Fibroblast of peridontal ligament (primary cell): ENCODE data around the gene TNNI3.
A peak's percentile ranks its signal among the peaks of the same experiment; 100 is the strongest.
"Not testable (repeated sequence)": the region's sequence is repeated elsewhere in the genome, so short reads cannot be mapped to it uniquely, and the experiment has no call there.

ENCODE experiments used
- DNase-seq: peaks from one replicate; pipeline ENCODE4 v3.0.0-alpha.2; 2010; ENCODE audit errors: extremely low read depth

The TNNI3 gene

DNA sequence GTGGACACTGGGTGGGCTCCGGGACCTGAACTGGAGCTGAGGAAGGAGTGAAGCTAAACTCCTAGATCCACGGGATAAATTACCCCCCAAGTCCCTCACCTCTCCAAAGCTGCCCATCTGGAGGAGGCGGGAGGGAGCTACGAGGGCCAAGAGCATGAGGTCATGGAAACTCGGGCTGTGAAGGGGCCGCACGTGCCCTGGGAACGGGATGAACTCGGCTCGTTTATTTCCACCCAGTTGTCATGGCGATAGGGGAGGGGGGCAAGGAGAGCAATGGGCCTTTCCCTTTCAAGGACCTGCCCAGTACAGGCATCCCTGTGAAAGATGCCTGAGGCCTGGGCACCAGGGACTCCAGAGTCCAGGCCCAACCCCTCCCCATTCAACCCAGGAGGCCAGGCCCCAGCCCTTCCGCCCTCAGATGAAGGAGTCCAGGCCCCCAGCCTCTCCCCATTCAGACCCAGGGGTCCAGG lies 43.9 kb downstream of the TNNI3 start:
- peak; percentile 92 for DNase-seq

DNA sequence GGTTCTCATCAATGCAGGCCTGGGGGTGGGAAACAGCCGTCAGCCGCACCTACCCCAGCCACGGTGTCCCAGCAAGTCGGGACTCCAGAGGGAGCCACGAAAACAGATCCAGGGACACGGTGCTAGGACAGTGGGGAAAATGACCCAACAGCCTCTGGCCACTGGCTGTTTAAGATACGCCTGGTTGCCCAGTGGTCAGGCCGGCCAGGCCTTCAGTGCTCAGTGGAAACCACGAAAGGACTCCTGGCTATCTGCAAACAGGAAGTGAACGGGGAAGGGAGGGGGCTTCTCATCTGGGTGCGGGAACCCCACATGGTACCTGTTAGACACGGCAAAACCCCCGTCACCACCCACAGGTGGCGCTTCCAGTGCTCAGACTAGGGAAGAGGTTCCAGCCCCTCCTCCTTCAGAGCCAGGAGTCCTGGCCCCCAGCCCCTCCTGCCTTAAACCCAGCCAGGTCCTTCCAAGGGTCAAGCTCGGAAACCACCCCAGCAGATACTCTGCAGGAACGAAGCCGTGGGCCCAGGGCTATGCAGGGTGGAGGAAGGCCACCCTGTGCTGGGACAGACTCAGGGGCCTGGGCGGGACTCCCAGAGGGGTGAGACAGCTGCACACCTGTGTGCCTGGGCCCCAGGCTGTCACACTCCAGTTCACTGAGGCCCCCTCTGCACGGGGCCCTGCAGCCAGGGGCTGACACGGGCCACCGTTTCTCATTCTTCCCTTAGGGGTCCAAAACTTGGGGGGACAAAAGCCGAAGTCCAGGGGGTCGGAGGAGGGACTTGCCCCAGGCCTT lies 44.6 kb downstream of the TNNI3 start:
- DNase-seq: no peak

DNA sequence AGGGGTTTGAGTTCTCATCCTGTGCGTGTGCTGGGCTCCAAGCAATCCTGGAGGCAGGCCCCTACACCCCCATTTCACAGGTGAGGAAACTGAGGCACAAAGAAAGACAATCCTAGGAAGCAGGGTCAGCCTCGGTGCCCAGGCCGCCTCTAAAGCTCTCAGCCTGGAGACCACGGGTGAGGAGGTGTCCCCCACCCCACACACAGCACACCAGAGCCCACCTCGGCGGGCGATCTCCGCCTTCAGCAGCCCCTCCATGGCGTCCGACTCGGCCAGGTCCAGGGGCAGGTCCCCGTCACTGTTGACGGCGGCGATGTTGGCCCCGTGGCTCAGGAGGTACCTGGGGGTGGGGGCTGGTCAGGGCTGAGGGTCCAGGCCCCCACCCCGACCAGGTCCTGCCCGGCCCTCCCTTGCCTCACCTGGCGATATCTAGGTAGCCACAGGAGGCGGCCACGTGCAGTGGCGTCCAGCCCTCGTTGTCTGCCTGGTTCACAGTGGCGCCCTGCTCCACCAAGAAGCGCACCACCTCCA lies 45.2 kb downstream of the TNNI3 start:
- no peak for DNase-seq

DNA sequence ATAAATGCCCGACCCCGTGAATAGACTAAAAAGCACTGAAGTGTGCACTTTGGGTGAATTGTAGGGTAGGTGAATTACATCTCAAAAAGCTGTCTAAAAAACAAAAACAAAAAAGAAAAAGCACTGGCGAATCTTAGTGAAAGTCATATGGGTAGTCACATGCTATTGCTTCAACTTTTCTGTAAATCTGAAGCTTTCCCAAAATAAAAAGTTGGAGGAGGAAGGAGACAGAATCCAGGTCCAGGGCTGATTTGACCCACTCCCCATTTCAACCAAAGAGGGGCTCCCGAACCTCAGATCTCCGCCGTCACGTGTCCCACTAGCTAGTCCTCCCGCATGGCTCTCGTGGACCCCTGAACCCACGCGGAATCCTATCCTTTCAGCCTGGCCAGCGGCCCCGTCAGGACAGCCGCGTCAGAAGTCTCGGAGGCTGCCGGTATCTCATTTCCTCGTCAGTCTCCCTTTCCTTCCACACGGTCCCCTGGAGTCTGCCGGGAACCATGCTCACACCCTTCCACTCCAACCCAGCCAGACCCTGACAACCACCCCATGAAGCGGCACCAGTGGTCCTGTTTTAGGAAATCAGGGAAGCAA lies 46.2 kb downstream of the TNNI3 start:
- no peak for DNase-seq

DNA sequence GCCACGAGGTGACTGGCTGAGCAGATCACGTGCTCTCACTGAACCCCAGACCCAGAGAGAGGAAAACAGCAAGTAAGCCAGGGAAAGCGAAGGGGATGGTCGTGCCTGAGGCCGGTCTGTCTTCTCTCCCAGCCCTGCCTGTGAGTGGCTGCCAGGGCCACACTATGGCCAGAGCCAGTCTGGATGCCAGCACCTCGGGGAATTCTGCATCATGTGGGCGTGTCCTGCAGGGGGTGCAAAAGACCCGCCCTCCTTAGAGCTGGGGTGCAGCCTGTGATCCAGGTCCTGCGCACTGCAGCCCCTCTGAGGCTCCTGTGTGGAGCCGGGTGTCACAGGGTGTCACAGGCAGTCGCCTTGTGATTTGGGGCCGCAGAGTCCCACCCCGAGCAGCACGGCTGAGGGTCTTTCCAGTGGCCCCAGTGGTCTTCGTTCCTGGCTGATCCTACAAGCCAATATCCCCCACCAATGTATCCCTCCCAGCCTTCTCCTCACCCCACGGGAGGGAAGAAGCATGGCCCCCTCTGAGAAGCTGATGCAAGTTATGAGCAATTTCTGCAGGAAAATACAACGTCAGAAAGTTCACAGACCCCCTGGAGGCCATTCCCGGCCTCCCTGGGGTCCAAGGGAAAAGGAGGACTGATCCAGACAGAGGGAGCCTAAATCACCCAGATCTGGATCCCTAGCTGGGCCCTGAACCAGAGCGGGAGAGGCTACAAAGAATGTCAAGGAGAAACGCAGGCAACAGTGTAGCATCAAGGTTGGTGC lies 47.8 kb downstream of the TNNI3 start:
- DNase-seq: no peak

DNA sequence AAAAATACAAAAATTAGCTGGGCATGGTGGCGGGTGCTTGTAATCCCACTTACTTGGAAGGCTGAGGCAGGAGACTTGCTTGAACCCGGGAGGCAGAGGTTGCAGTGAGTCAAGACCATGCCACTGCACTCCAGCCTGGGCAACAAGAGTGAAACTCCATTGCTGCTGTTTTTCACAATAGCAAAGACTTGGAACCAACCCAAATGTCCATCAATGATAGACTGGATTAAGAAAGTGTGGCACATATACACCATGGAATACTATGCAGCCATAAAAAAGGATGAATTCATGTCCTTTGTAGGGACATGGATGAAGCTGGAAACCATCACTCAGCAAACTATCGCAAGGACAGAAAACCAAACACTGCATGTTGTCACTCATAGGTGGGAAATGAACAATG lies 50.3 kb downstream of the TNNI3 start:
- DNase-seq: not testable (repeated sequence)

DNA sequence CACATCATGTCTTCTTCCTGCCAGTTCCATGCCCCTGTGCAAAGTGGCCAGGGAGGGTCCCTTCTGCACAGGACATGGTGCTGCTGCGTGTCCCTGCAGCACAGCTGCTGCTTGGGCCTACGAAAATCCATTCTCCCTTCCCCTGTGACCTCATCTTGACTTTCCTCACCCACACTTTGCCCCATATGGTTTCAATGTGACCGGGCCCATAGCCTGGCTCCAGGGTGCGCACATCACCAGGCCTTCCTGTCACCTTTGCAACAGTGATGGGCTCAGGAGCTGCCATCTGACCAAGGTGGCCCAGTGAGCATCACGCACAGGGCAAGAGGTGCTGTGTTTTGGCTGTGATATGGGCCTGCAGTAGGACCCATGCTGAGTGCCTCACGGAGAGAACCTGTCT lies 50.9 kb downstream of the TNNI3 start:
- no peak for DNase-seq

DNA sequence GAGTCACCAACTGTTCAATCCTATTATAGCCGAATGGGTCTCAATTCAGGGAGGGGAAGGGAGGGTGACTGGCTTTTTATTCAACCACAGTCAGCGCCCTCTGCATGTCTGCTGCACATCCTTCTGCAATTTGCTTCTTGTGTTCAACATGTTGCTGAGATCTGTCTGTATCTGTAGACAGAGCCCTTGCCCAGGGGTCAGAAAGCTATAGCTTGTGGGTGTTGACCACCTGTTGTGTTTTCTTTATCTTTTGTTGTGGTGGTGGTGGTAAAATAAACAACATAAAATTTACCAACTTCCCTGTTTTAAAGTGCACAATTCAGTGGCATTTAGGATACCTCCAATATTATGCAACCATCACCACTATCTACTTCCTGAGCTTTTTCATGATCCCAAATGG lies 52.3 kb downstream of the TNNI3 start:
- DNase-seq: no peak

DNA sequence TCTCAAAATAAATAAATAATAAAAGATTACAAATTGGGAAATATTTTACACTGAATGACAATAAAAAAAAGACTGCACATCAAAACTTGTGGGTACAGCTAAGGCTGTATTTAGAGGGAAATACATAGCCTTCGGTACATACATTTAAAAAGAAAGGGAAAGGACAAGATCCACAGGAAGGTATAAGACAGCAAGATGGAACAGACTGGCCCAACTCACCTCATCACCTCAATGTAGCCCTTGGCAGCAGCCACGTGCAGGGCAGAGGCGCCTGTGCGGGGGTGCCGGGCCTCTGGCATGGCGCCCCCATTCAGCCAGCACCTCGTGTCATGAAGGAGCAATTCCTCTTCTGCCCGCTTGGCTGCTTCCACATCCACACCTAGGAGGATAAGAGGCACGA lies 54.3 kb downstream of the TNNI3 start:
- DNase-seq: no peak
